Skin epidermis (tissue), 12 donors: Measurements from ENCODE around the gene ZNF764.
"Not testable (repeated sequence)": the region's sequence is repeated elsewhere in the genome, so short reads cannot be mapped to it uniquely, and the experiment has no call there.

Experiments
- H3K27ac ChIP-seq, 21 experiments: fragments of 200-600 bp; sonication (generic) in 11 of 21; one replicate each; pipeline ENCODE4 v1.5.0; 2020; ENCODE audit warnings: mild to moderate bottlenecking in 3 of 21, inconsistent platforms in 2 of 21, moderate library complexity in 2 of 21
- H3K4me3 ChIP-seq, 7 experiments: fragments of 200-600 bp; sonication (generic) in 2 of 7; one replicate each; pipeline ENCODE4 v1.5.0; 2020; ENCODE audit warnings: inconsistent platforms in 2 of 7, mild to moderate bottlenecking in 2 of 7, moderate library complexity in 1 of 7

Gene ZNF764

GRCh38 chr16:30533146-30533522 is 25.0 kb downstream of the ZNF764 start:
- H3K4me3 ChIP-seq = peak overlapping the region in 1 of 7 experiments; percentile 83
- H3K27ac ChIP-seq = peak overlapping the region in 2 of 21 experiments; percentile 95 to 99

DNA sequence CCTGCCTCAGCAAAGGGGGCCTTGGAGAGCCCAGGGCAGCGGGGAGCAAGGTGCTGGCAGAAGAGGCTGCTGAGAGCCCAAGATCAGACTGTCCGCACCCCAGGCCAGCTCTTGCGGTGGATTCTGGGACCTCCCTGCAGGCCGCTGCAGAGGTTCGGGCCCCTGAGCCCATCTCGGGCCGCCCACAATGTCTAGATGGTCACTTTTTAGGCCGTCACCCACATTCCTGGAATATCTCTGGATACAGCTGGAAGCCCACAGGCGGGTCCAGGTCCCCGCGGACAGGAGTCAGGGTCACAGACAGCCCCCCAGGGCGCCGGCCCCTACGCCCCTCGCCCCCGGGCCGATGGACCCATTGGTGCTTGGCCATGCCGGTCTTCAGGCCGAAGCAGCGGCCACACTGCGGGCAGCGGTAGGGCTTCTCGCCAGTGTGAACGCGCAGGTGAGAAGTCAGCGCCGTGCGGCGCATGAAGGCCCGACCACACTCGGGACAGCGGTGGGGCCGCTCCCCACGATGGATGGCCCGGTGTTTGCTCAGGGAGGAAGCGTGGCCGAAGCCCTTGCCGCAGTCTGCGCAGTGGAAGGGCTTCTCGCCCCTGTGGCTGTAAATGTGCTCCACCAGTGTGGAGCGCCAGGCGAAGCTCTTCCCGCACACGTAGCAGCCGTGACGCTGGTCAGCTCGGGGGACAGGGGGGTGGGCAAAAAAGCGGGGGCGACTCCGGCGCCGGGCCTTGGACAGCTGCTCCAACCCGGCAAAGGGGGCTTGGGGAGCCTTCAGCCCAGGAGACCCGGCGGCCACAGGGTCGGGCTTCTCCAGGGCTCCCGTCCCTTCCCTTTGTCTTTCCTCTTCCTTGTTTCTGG is 25.7 kb downstream of the ZNF764 start:
- H3K27ac ChIP-seq = no peak overlapping the region
- no peak overlapping the region for H3K4me3 ChIP-seq

DNA sequence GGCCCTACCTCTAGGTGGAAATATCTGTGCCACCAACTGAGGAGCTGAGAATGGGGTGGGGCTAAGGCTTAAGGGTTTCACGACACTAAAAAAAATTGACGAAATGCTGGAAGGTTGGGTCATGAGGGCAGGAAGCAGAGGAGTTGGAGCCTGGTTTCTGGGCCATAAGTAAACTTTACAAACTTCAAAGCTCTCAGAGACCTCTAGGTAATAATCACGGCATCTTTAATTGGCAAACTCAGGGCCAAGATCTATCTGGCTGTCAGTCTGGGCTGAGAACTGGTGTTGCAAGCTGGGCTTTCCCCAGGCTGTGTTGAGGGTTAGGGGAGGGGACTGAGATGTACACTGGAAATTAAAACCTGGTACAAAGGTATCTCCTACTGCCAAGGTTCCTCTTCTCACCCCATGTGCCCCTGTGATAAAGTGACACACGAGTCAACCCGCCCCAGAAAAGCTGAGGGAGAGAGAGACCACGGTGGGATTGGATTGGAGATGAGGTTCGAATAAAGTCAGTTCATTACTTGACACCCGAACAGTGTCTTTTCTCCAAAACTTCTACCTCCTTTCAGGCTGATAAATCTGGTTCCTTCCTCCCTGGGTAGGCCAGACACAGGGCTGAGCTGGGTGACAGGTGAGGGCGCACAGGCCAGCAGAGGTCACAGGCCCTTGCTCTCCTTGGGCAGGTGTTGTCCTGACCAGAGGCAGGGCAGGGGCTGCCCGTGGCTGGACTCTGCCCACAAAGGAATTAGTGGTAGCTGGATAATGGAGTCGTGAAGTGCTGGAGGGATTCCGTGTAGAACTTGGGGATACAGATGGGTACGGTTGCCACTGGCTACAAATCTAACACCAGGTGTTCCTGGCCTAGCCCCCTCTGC is 27.8 kb downstream of the ZNF764 start:
- peak overlapping the region in 2 of 21 experiments; percentile 38 to 99 for H3K27ac ChIP-seq
- H3K4me3 ChIP-seq = no peak overlapping the region

GRCh38 chr16:30528799-30529457 is 29.2 kb downstream of the ZNF764 start:
- H3K27ac ChIP-seq = peak overlapping the region in 8 of 21 experiments; percentile 48 to 99 (median 98)

GRCh38 chr16:30527635-30528178 is 30.5 kb downstream of the ZNF764 start:
- Histone ChIP-seq H3K27ac (peak overlapping the region in 20 of 21 experiments; percentile 48 to 100 (median 97)), H3K4me3 (peak overlapping the region; percentile 67 to 90 (median 83))

More at GRCh38 chr16:30528799-30529457, 29.2 kb downstream of the ZNF764 start:
- H3K4me3 ChIP-seq = no peak overlapping the region

- Histone ChIP-seq H3K4me3 (peak overlapping the region; percentile 67 to 90 (median 83)), H3K27ac (peak overlapping the region; percentile 89 to 100 (median 97))
Observed at GRCh38 chr16:30526823-30527634, 31.1 kb downstream of the ZNF764 start.

DNA sequence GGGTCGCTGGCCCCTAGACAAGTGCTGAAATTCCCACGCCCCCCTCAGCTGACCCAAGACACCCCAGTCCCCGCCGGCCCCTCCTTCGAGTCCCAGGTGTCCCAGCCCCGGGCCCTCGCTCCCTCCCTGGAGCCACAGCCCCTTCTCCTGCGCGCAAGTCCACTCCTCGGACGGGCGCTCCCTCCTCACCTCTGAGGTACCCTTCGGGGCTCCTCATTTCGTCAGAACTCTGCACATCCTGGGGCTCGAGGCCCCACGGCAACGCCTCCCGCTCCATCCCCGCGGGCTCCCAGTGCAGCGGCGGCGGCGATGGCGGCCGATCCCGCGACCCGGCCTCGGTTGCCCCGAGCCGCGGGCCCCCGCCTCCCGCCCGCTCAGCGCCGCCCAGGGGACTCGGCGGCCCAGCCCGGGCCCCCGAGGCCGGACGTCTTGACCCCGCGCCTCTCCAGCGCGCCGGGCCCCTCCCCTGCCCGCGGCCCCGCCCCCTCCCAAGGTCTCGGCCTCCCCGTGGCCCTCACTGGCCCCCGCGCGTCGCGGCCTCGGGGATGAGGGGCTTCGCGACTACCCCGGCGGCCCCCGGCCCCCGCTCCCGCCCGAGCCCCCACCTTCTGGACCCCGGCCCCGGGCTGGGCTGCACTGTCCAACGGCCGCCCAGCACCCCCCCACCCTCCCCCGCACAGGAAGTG is 31.9 kb downstream of the ZNF764 start, which contains the start of gene ZNF768:
Gene ZNF768, minus strand, starts transcription at position 430 of the 686 bp plus-strand sequence. Its CDS starts 153 bp downstream, at position 277.
- Histone ChIP-seq H3K27ac (peak within 1 kb of the TSS; percentile 89 to 100 (median 97)), H3K4me3 (peak within 1 kb of the TSS; percentile 67 to 90 (median 83))

- Histone ChIP-seq H3K27ac (peak overlapping the region in 18 of 21 experiments; percentile 45 to 100 (median 96)), H3K4me3 (peak overlapping the region; percentile 67 to 90 (median 83))
Observed at GRCh38 chr16:30525844-30526136, 32.4 kb downstream of the ZNF764 start.

DNA sequence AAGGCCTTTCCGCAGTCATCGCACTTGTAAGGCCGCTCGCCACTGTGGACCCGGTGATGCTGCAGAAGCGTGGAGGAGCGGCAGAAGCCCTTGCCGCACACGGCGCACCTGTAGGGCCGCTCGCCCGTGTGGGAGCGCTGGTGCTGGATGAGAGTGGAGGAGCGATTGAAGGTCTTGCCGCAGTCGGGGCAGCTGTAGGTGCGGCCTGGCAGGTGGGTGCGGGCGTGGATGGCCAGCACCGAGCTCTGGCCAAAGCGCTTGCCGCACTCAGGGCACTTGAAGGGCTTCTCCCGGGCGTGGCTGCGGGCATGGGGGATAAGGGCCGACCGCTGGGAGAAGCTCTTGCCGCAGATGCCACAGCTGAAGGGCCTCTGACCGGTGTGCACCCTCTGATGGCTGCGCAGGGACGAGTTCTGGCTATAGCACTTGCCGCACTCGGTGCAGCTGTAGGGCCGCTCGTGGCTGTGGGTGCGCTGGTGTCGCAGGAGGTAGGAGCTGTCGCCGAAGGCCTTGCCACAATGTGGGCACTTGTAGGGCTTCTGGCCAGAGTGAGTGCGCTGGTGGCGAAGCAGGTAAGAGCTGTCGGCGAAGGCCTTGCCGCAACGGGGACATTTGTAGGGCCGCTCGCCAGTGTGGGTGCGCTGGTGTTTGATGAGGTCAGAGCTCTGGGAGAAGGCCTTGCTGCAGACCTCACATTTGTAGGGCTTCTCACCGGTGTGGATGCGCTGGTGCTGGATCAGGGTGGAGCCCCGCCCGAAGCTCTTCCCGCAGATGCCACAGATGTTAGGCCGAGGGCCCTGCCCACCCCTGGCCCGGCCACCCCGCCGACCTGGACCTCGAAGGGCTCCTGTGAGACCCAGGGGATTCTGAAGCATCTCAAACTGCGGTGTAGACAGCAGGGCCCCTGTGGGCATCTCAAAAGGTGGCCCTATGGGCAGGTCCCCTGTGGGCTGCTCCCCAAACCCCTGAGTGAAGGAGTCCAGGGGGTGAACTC is 33.3 kb downstream of the ZNF764 start:
- peak overlapping the region in 1 of 21 experiments; percentile 15 for H3K27ac ChIP-seq

DNA sequence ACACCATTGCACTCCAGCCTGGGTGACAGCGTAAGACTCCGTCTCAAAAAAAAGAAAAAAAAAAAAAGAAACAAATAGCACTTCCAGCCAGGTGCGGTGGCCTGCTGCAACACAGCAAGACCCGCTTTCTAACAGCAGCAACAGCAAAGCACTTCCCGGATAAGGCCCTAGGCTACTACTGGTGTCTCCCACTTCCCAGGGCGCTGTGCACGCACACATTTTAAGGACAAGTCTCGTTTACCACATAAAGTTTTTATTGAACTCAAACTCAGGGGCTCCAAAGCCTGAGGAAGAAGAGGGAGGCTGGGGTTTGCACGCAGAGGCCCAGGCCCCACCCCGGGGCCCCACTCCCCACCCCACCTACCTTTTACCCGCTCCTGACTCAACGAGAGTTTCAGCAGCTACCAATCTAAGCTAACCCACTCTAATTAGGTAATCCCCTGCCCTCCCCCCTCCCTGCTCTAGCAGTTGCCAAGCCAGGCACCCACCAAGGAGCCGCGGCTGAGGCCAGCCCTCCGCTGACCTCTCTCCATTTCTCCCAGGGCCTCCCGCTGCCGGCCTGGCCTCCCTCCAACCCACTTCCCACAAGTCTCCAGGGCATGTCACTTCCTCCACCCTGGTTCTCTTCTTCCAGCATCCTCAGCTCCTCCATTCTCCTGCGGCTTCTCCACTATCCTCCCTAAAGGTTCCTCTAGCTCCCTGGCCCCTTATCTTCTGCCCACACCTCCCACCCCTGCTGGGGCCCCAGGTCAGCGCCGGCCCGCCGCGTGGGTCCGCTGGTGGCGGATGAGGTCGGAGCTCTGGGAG is 34.2 kb downstream of the ZNF764 start:
- peak overlapping the region in 1 of 21 experiments; percentile 15 for H3K27ac ChIP-seq

More for the DNA sequence above, 33.3 kb downstream of the ZNF764 start:
- no peak overlapping the region for H3K4me3 ChIP-seq

DNA sequence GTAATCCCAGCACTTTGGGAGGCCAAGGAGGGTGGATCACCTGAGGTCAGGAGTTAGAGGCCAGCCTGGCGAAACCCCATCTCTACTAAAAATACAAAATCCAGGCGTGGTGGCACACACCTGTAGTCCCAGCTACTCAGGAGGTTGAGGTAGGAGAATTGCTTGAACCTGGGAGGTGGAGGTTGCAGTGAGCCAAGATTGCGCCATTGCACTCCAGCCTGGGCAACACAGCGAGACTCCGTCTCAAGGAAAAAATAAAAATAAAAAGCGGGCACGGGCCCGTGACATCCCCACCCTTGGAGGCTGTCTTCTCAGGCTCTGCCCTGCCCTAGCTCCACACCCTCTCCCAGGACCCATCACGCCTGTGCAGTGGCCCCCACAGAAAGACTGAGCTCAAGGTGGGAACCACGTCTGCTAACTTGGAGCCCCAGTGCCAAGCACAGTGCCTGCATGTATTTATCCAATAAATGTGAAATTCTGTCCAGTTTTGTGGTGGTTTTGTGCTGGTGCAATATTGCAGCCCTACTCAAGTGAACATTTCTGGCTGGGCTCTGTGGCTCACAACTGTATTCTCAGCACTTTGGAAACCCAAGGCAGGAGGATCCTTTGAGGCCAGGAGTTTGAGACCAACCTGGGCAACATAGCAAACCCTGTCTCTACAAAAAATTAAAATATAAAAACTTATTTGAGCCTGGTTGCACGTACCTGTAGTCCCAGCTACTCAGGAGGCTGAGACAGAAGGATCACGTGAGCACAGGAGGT is 35.3 kb downstream of the ZNF764 start:
- H3K27ac ChIP-seq, H3K4me3 ChIP-seq: not testable (repeated sequence)

More for the DNA sequence above, 34.2 kb downstream of the ZNF764 start:
- H3K4me3 ChIP-seq = no peak overlapping the region

DNA sequence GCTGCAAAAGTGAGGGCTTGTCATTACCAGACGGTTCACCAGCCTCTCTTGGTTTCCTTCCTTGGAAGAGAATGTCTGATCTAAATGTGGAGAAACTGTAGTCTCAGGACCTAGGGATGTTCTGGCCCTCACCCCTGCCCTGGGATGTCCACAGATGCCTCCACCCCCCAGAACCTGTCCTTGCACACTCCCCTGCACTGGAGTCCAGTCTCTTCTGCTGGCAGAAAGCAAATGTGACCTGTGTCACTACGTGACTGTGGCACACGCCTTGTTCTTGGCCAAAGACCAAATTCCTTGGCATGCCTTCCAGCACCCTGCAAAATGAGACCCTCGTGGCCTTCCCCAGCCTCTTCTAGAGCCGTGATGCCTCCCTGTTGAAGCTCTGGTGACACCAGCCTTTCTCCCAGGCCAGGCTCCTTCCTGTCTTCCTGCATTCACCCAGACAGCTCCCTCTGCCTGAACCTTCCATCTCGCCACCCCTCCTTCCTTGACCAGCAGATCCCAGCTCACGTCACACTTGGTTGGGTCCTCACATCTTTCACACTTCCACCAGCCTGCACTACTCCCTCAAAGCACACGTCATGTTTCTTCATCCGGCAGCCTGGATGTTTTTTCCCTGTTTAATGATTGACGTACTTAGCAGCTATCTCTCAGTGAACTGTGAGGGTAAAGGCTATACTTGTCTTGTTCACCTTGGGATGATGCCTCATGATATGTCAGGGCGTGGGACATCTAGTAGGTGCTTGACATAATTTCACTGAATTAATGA is 36.1 kb downstream of the ZNF764 start:
- H3K4me3 ChIP-seq = no peak overlapping the region
- H3K27ac ChIP-seq = no peak overlapping the region

GRCh38 chr16:30521476-30521872 is 36.7 kb downstream of the ZNF764 start:
- no peak overlapping the region for H3K27ac ChIP-seq
- H3K4me3 ChIP-seq = no peak overlapping the region
